PC-9 (cell line): ENCODE results near the gene RREB1.

Experiments used
- CTCF ChIP-seq: fragments of 200-600 bp; sonication (generic); conservative IDR thresholded peaks from 2 replicates; pipeline ENCODE4 v1.6.1; 2017; ENCODE audit warnings: mixed run types, antibody characterized with exemption, mild to moderate bottlenecking, moderate library complexity
- EZH2 ChIP-seq: fragments of 200-600 bp; sonication (generic); IDR thresholded peaks from 2 replicates; pipeline ENCODE4 v1.8.0; 2017; ENCODE audit warnings: antibody characterized with exemption, low read depth

- TF ChIP-seq CTCF (no peak), EZH2 (no peak)
These were observed 31.2 kb downstream of the RREB1 start for GRCh38 chr6:7138921-7139358.
